ENCODE results near the gene TMEM212. TPM values are rescaled to one million over a fixed set of nuclear protein-coding genes. Genes with fewer than 3 reads are reported as not detected.

Gene TMEM212
- total RNA-seq, 1 donor from 2014 or later: not detected

DNA sequence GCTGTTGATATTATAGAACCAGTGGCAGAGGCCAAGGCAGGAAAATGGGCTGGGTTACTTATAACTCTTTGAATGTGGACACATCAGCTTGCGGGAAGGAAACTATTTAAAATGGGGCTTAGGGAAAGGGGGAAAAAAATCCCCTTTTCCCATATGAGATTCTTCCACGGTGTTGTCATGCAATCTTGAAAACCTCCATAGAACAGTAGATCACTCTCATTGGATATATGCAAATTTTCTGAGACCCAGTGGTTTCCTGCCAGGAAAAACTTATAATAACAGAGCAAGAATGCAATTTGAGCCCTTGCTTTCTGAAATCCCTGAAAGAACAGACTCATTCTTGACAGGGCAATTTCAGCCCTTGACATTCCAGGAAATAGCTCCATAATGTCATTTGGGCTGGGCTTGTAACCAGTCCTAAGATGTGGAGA is 31.1 kb downstream of the TMEM212 start:
- intact Hi-C loops (cut with DNase I): loop anchor here (10.0 kb wide), 2 partner anchors 161 to 451 kb away; partner anchors contain the start of gene FNDC3B
- TF ChIP-seq, protein P1, sequence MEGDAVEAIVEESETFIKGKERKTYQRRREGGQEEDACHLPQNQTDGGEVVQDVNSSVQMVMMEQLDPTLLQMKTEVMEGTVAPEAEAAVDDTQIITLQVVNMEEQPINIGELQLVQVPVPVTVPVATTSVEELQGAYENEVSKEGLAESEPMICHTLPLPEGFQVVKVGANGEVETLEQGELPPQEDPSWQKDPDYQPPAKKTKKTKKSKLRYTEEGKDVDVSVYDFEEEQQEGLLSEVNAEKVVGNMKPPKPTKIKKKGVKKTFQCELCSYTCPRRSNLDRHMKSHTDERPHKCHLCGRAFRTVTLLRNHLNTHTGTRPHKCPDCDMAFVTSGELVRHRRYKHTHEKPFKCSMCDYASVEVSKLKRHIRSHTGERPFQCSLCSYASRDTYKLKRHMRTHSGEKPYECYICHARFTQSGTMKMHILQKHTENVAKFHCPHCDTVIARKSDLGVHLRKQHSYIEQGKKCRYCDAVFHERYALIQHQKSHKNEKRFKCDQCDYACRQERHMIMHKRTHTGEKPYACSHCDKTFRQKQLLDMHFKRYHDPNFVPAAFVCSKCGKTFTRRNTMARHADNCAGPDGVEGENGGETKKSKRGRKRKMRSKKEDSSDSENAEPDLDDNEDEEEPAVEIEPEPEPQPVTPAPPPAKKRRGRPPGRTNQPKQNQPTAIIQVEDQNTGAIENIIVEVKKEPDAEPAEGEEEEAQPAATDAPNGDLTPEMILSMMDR (IDR thresholded peaks at IDR 0.05): no peak
- Histone ChIP-seq H3K36me3 (no peaks in the 10 kb centered on the region), H3K4me3 (no peak overlapping the region), H3K27ac (peak overlapping the region; percentile 56 to 70), H3K4me1 (peaks cover 10 to 22% of the 10 kb centered on the region in 2 donors), H3K9me3 (no peaks in the 10 kb centered on the region), H3K27me3 (no peaks in the 10 kb centered on the region)
- DNase-seq (ENCODE audit: low spot score in 2 of 2): peak in 1 of 2 donors; percentile 67

DNA sequence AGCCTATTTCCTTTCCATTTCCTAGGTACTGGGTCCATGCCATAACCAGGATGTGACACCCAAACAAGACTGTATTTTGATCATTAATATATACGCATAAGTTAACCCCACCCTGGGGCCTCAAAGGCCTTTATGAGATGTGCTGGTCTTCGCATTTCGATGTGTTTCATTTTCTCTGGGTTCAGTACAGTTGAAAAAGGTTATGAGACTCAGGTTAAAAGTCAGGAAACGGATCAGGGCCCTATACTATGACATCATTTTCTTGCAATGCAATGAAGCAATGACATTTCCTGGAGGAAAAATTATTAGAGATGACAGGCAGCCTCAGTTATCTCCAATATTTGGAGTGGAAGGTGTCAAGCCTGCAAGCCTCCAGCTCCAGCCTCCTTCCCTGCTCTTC is 31.7 kb downstream of the TMEM212 start:
- Histone ChIP-seq H3K36me3 (no peaks in the 10 kb centered on the region), H3K9me3 (no peaks in the 10 kb centered on the region), H3K27me3 (no peaks in the 10 kb centered on the region), H3K4me1 (peaks cover 10 to 22% of the 10 kb centered on the region in 2 donors), H3K27ac (peak overlapping the region; percentile 56 to 70), H3K4me3 (no peak overlapping the region)
- DNase-seq (ENCODE audit: low spot score in 2 of 2): no peak
- intact Hi-C loops (cut with DNase I): loop anchor here (5.0 to 10.0 kb wide), 3 partner anchors 63 to 450 kb away; partner anchors contain the start of genes FNDC3B and PLD1
- TF ChIP-seq, protein P1 (IDR thresholded peaks at IDR 0.05): no peak

DNA sequence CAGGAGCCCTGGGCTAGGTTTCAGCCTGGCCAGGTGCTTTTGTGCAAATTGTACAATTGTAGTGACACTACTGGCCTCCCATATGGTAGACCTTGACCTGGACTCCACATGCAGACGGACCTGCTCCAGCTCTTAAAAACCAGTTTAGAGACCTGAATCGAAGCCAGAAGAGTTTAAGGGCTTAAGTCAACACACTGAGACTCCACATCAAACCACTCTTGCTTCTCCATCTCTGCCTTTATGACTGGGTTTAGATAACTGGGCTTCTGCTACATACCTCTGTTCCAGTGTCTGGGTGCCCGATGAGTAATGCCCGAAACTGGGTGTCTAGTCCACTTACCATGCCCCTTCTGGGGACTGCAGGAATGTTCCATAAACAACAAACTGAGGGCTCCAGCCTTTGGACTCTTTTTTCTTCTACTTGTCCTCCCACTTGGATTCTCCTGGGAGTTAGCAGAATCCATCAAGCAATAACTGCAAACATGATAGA is 32.8 kb downstream of the TMEM212 start:
- Histone ChIP-seq H3K27me3 (no peaks in the 10 kb centered on the region), H3K4me1 (peaks cover 10 to 22% of the 10 kb centered on the region in 2 donors), H3K4me3 (no peak overlapping the region), H3K9me3 (no peaks in the 10 kb centered on the region), H3K27ac (peak overlapping the region; percentile 56 to 70), H3K36me3 (no peaks in the 10 kb centered on the region)
- TF ChIP-seq, protein P1 (IDR thresholded peaks at IDR 0.05): no peak
- DNase-seq (ENCODE audit: low spot score in 2 of 2): no peak
- intact Hi-C loops (cut with DNase I): loop anchor here (5.0 to 10.0 kb wide), 3 partner anchors 64 to 449 kb away; partner anchors contain the start of genes FNDC3B and PLD1

DNA sequence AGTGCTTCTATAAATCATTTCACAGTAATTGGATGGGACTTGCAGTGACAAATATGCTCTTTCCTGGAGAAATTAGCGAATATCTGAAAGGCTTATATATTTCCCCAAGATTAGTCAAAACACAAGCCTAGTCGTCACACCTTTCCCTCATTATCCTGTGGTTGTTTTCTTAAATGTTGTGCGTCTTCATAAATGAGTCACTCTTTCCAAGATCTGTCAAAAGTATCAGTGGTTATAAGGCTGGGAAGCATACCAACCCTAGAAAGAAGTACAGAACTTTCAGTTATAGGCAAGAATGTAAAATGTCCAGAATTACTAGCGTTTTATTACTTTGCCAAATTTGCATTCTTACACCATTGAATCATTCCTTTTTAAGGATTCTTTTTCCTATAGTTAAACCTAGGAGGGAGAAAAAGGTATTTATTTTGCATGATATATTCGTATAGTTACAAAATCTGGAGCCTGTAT is 33.6 kb downstream of the TMEM212 start:
- H3K4me3 ChIP-seq: no peak overlapping the region

DNA sequence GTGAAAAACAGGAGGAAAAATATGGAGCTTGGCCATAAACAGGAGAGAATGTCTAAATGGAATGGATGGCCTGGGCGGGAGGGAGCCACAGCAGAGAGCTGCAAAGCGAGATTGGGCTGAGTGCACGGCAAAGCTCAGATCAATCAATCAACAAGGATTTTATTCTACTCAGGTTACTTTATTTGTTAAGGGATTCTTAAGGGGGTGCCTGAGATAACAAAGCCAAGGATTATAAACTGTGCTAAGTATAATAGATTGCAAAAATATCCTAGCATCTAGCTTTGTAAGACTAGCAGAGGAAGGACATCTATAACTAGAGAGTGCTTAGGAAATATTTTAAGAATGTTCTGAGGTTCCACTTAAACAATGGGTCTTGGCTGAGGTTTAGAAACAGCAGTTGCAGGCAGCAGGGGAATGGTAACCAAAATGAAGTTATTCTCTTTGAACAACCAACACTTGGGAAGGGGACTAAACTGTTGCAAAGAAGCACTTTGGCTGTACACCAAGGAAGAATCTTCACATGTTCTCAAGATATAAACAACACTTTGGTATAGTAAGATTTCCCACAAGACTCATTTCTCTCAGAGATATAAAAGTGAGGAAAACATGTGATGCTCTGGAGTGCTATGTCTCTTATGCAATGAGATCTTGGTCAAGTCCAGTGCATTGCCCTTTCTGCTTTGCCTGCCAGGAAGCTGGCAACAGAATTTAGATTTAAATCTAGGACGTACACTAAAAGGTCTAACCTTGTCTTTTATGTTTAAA is 35.5 kb downstream of the TMEM212 start:
- Histone ChIP-seq H3K27ac (no peak overlapping the region), H3K9me3 (no peaks in the 10 kb centered on the region), H3K36me3 (no peaks in the 10 kb centered on the region), H3K4me3 (no peak overlapping the region), H3K27me3 (no peaks in the 10 kb centered on the region), H3K4me1 (peaks cover 10 to 22% of the 10 kb centered on the region in 2 donors)
- no peak for DNase-seq (ENCODE audit: low spot score in 2 of 2)
- TF ChIP-seq, protein P1 (IDR thresholded peaks at IDR 0.05): no peak
- intact Hi-C loops (cut with DNase I): loop anchor here (5.0 to 10.0 kb wide), 3 partner anchors 66 to 446 kb away; partner anchors contain the start of genes FNDC3B and PLD1

More for the DNA sequence above, 33.6 kb downstream of the TMEM212 start:
- peaks cover 10 to 22% of the 10 kb centered on the region in 2 donors for H3K4me1 ChIP-seq
- H3K27me3 ChIP-seq: no peaks in the 10 kb centered on the region
- no peaks in the 10 kb centered on the region for H3K36me3 ChIP-seq
- TF ChIP-seq, protein P1 (IDR thresholded peaks at IDR 0.05): no peak
- no peak for DNase-seq (ENCODE audit: low spot score in 2 of 2)
- intact Hi-C loops (cut with DNase I): loop anchor here (5.0 to 10.0 kb wide), 3 partner anchors 64 to 448 kb away; partner anchors contain the start of genes FNDC3B and PLD1
- no peaks in the 10 kb centered on the region for H3K9me3 ChIP-seq
- H3K27ac ChIP-seq: peak overlapping the region; percentile 56 to 70

Measured in ascending aorta (tissue), 2 donors.